Adrenal gland (tissue), 19 donors: Measurements from ENCODE around the gene TFF3. TPM values are rescaled to one million over a fixed set of nuclear protein-coding genes. Genes with fewer than 3 reads are reported as not detected.

ENCODE experiments used
- DNase-seq, 7 donors: peaks; one replicate each; pipeline ENCODE4 v3.0.0-alpha.2; 2019 to 2020
- H3K27ac ChIP-seq, 5 donors: fragments of 200-600 bp; sonication (generic) in 4 of 5; 1 replicate in 3 of 5; 2 replicates in 2 of 5; pipeline versions ENCODE4 v1.5.1 to v1.8.0; 2016 to 2020; ENCODE audit warnings: mild to moderate bottlenecking in 1 of 5
- H3K27me3 ChIP-seq: fragments of 200-600 bp; 2 replicates; pipeline ENCODE4 v1.8.0; 2021
- H3K36me3 ChIP-seq, 2 donors: fragments of 200-600 bp; replicated peaks in 1 of 2; 1 replicate in 1 of 2; 2 replicates in 1 of 2; pipeline versions ENCODE4 v1.5.1 to v1.8.0; 2018 to 2022
- H3K4me1 ChIP-seq, 2 donors: fragments of 200-600 bp; replicated peaks in 1 of 2; 1 replicate in 1 of 2; 2 replicates in 1 of 2; pipeline versions ENCODE4 v1.5.1 to v1.8.0; 2018 to 2021
- H3K4me3 ChIP-seq, 4 donors: fragments of 200-600 bp; sonication (generic) in 3 of 4; one replicate each; pipeline ENCODE4 v1.5.1; 2016 to 2018
- H3K9me3 ChIP-seq, 3 donors: fragments of 200-600 bp; sonication (generic) in 1 of 3; replicated peaks in 1 of 3; 1 replicate in 2 of 3; 2 replicates in 1 of 3; pipeline versions ENCODE4 v1.5.1 to v1.8.0; 2016 to 2021
- POLR2A ChIP-seq, 2 donors: fragments of 450-650 bp; IDR thresholded peaks; one replicate each; pipeline ENCODE4 v1.6.1; 2017; ENCODE audit warnings: antibody characterized with exemption in 2 of 2, mild to moderate bottlenecking in 2 of 2, moderate library complexity in 1 of 2
- WGBS, 4 donors: extraction: QIAGEN DNeasy Blood & Tissue Kit in 2 of 4; methylation state at CpG; one replicate each; pipeline versions ENCODE4 v1.1.5 to v1.1.7; 2013 to 2017; 5-methylcytosine and 5-hydroxymethylcytosine counted together
- intact Hi-C, 2 donors: fragments of 100-400 bp; cut with DNase I; formaldehyde crosslinking; loops; one replicate each; pipeline versions ENCODE4 v1.14.1 to v1.15.0; 2022 to 2023
- long read RNA-seq, 10 donors: library from polyadenylated mRNA in 3 of 10; unstranded in 2 of 10; stranded (forward) in 1 of 10; transcript quantifications; one replicate each; pipeline ENCODE4 v2.0.0 and lab custom pipeline, GENCODE V29; 2021 to 2026
- polyA plus RNA-seq, 3 donors: library from polyadenylated mRNA; stranded (reverse); fragments of 200-250 nt in 2 of 3; fragments of 350-450 nt in 1 of 3; fragmentation: Illumina TruSeq in 1 of 3; extraction: RNeasy Lipid Tissue Mini Kit (QIAGEN cat#74804) in 1 of 3; gene quantifications; one replicate each; pipeline ENCODE4 v1.2.3, GENCODE V29; 2013 to 2014
- total RNA-seq, 9 donors: library from RNA; depleted of rRNA in 4 of 9; stranded (reverse); fragments of >200 nt in 4 of 9; fragments of 120-200 nt in 1 of 9; fragmentation: NEBNext Ultra II Directional in 1 of 9; extraction: Animal tissue kit (Norgen Biotek cat#: 25700) in 1 of 9; gene quantifications; one replicate each; pipeline versions ENCODE4 v1.1.0 to v1.2.4, GENCODE V29; 2013 to 2023
- TF ChIP-seq, protein P1 (sequence below), 6 experiments: fragments of 450-650 bp in 4 of 6; fragments of 200-600 bp in 2 of 6; sonication (generic) in 1 of 6; IDR thresholded peaks; 1 replicate in 5 of 6; 2 replicates in 1 of 6; pipeline versions ENCODE4 v1.5.1 to v1.8.0; 2016 to 2021; ENCODE audit warnings: antibody characterized with exemption in 6 of 6, mild to moderate bottlenecking in 2 of 6, moderate library complexity in 1 of 6
- donor health status: healthy with polysubstance abuse.
- donor health status: Bipolar disorder and iron deficiency.
- donor health status: DM: yes; HTN: yes; CAD: no.
- donor health status: DM: no; HTN: no; CAD: no.
- donor health status: DM: no; HTN: no; CAD: no.
- donor health status: DM: yes; HTN: yes; CAD: no.

Gene TFF3
- total RNA-seq, result 10 to 100 TPM in 4 of 9 donors, 1 to 10 TPM in 5; 1.3 to 29.3 (median 10.0) TPM
- polyA plus RNA-seq, result 10 to 100 TPM in 2 of 3 donors, 1 to 10 TPM in 1; 1.2 to 42.3 (median 20.4) TPM
- long read RNA-seq, donor 1, partial matches to known transcripts, result 0 of 1 reads
- long read RNA-seq, donor 1, other reads (novel, unspliced or antisense), result 0 of 1 reads
- long read RNA-seq, donor 2, partial matches to known transcripts, result 0 of 2 reads
- long read RNA-seq, donor 2, other reads (novel, unspliced or antisense), result 0 of 2 reads
- long read RNA-seq, donor 3, result 0 reads
- long read RNA-seq, donor 4, transcript TFF3-204 (3 exons, 1,109 nt), result major isoform, 17 of 22 reads
- long read RNA-seq, donor 4, transcript TFF3-203 (2 exons, 419 nt), result minor isoform, 5 of 22 reads
- long read RNA-seq, donor 4, partial matches to known transcripts, result 0 of 22 reads
- long read RNA-seq, donor 4, other reads (novel, unspliced or antisense), result 0 of 22 reads
- long read RNA-seq, donor 5, transcript TFF3-204 (3 exons, 1,109 nt), result major isoform, 13 of 13 reads
- long read RNA-seq, donor 5, partial matches to known transcripts, result 0 of 13 reads
- long read RNA-seq, donor 5, other reads (novel, unspliced or antisense), result 0 of 13 reads
- long read RNA-seq, donor 6, transcript TFF3-203 (2 exons, 419 nt), result minor isoform, 6 of 24 reads
- long read RNA-seq, donor 6, transcript TFF3-204 (3 exons, 1,109 nt), result major isoform, 18 of 24 reads
- long read RNA-seq, donor 6, partial matches to known transcripts, result 0 of 24 reads
- long read RNA-seq, donor 6, other reads (novel, unspliced or antisense), result 0 of 24 reads
- long read RNA-seq, donor 7, partial matches to known transcripts, result 0 of 2 reads
- long read RNA-seq, donor 7, other reads (novel, unspliced or antisense), result 0 of 2 reads
- long read RNA-seq, donor 8, result 0 reads
- long read RNA-seq, donor 9, partial matches to known transcripts, result 0 of 1 reads
- long read RNA-seq, donor 9, other reads (novel, unspliced or antisense), result 0 of 1 reads
- long read RNA-seq, donor 10, partial matches to known transcripts, result 0 of 4 reads
- long read RNA-seq, donor 10, other reads (novel, unspliced or antisense), result 0 of 4 reads

GRCh38 chr21:42315296-42315891 lies at the start of gene TFF3:
Gene TFF3, minus strand, starts transcription at chr21:42315409. Its CDS starts 35 bp downstream, at chr21:42315374.
- peak in 2 of 7 donors; percentile 22 to 52 for DNase-seq
- intact Hi-C loops, result loop anchor here in 1 of 2 donors (5.0 kb wide), 1 partner anchor 62 kb away; no protein-coding TSS in a partner anchor
- Histone ChIP-seq H3K9me3 (no peaks in the 10 kb centered on the region), H3K27ac (peak within 1 kb of the TSS in 1 of 5 donors; percentile 29), H3K4me1 (peaks cover 0 to 4% of the 10 kb centered on the region in 2 donors), H3K36me3 (no peaks in the 10 kb centered on the region), H3K4me3 (no peak within 1 kb of the TSS), H3K27me3 (no peaks in the 10 kb centered on the region)
- 63 to 78% (median 75%) methylated on average over 11 to 15 of the region's 15 CpGs for WGBS, 4 donors
- no peak for TF ChIP-seq POLR2A (IDR thresholded peaks at IDR 0.05)
- TF ChIP-seq, protein P1, sequence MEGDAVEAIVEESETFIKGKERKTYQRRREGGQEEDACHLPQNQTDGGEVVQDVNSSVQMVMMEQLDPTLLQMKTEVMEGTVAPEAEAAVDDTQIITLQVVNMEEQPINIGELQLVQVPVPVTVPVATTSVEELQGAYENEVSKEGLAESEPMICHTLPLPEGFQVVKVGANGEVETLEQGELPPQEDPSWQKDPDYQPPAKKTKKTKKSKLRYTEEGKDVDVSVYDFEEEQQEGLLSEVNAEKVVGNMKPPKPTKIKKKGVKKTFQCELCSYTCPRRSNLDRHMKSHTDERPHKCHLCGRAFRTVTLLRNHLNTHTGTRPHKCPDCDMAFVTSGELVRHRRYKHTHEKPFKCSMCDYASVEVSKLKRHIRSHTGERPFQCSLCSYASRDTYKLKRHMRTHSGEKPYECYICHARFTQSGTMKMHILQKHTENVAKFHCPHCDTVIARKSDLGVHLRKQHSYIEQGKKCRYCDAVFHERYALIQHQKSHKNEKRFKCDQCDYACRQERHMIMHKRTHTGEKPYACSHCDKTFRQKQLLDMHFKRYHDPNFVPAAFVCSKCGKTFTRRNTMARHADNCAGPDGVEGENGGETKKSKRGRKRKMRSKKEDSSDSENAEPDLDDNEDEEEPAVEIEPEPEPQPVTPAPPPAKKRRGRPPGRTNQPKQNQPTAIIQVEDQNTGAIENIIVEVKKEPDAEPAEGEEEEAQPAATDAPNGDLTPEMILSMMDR (IDR thresholded peaks at IDR 0.05), result no peak

DNA sequence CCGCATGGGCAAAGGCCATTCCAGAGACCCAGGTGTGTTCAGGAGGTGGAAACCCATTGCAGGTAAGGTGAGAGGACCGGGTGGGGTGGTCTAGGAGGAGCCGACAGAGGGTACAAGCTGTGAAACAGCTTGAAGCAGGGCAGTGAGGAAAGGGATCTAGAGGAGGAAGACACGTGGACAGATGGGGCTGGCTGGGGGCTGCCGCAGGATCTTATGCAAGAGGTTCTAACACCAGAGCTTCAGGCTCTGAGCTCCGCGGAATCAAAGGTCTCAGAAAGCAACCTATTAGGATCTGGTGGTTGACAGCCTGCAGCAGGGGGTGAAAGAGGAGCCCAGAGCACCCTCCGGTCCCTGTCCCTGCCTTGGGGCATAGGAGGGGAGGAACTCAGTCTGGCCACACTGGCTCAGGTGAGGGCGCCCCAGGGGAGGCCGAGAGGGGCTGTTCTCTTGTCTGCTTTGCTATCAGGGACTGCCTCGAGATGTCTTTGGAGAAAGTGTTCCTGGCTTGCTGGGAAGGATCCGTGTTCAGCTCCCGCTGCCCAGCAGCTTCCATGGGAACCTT lies 49.2 kb upstream of the TFF3 start:
- H3K4me3 ChIP-seq, result no peak overlapping the region
- intact Hi-C loops, result no loop called here
- peaks cover 6% of the 10 kb centered on the region for H3K27me3 ChIP-seq
- no peaks in the 10 kb centered on the region for H3K9me3 ChIP-seq
- WGBS, 4 donors, result 75 to 86% (median 80%) methylated on average over 10 to 13 of the region's 13 CpGs
- TF ChIP-seq POLR2A (IDR thresholded peaks at IDR 0.05), result no peak
- TF ChIP-seq, protein P1 (IDR thresholded peaks at IDR 0.05), result no peak
- no peaks in the 10 kb centered on the region for H3K36me3 ChIP-seq
- H3K27ac ChIP-seq, result no peak overlapping the region
- no peak for DNase-seq
- H3K4me1 ChIP-seq, result no peaks in the 10 kb centered on the region

DNA sequence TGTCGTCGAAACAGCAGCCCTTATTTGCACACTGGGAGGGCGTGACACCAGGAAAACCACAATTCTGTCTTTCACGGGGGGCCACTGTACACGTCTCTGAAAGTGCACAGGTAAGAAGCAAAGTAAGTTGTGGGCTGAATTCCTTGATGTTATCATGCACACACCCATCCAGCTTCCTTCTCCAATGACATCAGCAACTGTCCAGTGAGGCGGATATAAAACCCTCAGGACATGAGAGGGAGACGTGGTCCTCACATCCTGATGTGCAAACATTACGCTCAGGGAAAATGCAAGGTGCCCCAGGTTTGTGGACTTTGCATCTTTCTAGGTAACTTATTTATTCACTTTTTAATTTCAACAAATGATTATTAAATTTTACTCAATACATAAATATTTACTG lies 48.1 kb upstream of the TFF3 start:
- no peaks in the 10 kb centered on the region for H3K36me3 ChIP-seq
- no peaks in the 10 kb centered on the region for H3K4me1 ChIP-seq
- intact Hi-C loops, result no loop called here
- peaks cover 6% of the 10 kb centered on the region for H3K27me3 ChIP-seq
- DNase-seq, result no peak
- no peak overlapping the region for H3K27ac ChIP-seq
- no peak overlapping the region for H3K4me3 ChIP-seq
- no peak for TF ChIP-seq POLR2A (IDR thresholded peaks at IDR 0.05)
- no peaks in the 10 kb centered on the region for H3K9me3 ChIP-seq
- 74 to 84% (median 79%) methylated on average over 8 of the region's 8 CpGs for WGBS, 4 donors

GRCh38 chr21:42362700-42363099 lies 47.5 kb upstream of the TFF3 start:
- WGBS, 4 donors, result 69 to 83% (median 77%) methylated on average over 9 of the region's 9 CpGs
- TF ChIP-seq, protein P1 (IDR thresholded peaks at IDR 0.05), result no peak
- no peak for TF ChIP-seq POLR2A (IDR thresholded peaks at IDR 0.05)
- no peaks in the 10 kb centered on the region for H3K36me3 ChIP-seq
- H3K4me1 ChIP-seq, result no peaks in the 10 kb centered on the region
- intact Hi-C loops, result no loop called here
- DNase-seq, result no peak
- peaks cover 6% of the 10 kb centered on the region for H3K27me3 ChIP-seq
- H3K27ac ChIP-seq, result no peak overlapping the region
- no peaks in the 10 kb centered on the region for H3K9me3 ChIP-seq
- H3K4me3 ChIP-seq, result no peak overlapping the region
